Esophagus squamous epithelium (tissue), 4 donors: Measurements from ENCODE around the gene TLR3.

Experiments
- CTCF ChIP-seq, 6 experiments: fragments of 450-650 bp in 4 of 6; fragments of 200-600 bp in 2 of 6; sonication (generic) in 2 of 6; IDR thresholded peaks; one replicate each; pipeline ENCODE4 v1.5.1; 2016 to 2019; ENCODE audit warnings: antibody characterized with exemption in 6 of 6, mild to moderate bottlenecking in 4 of 6, moderate library complexity in 4 of 6
- POLR2A ChIP-seq, 4 donors: fragments of 450-650 bp; IDR thresholded peaks; one replicate each; pipeline ENCODE4 v1.6.1; 2017; ENCODE audit warnings: antibody characterized with exemption in 4 of 4, mild to moderate bottlenecking in 4 of 4, moderate library complexity in 3 of 4

DNA sequence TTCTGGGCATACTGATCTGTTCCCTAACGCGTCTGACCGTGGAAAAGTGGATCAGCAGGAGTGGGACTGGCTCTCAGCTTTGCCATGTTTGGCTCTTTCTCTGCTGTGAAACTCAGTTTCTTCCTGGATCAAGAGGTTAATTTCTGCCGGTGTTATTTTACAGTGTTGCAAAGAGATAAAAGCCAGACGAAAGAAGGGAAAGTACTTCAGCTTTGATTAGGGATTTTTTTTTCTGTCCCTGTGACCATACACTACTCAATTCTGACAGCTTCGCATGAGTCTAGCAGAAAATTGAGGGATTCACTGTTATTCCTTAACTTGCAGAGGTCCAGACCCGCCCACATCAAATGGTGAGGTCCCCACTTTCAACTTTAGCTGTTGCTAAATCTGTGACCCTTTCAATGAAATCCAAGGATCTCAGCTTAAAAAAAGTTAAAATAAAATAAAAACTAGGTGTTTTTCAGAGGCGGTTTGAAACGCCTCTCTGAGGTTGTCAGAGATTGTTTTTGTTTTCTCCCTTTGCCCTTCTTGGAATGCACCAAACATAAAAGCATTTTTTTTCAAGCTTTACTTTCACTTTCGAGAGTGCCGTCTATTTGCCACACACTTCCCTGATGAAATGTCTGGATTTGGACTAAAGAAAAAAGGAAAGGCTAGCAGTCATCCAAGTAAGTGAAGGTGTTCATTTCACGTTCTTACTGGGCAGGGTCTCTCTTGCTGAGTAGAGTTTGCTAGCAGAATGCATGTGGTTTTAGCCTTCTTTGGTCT lies at the start of gene TLR3:
- no peak for TF ChIP-seq CTCF (IDR thresholded peaks at IDR 0.05)
- no peak for TF ChIP-seq POLR2A (IDR thresholded peaks at IDR 0.05)
